Prostate gland (tissue), 2 donors: ENCODE data around the gene FNDC3B. TPM values are rescaled to one million over a fixed set of nuclear protein-coding genes. Genes with fewer than 3 reads are reported as not detected.

Experiments
- DNase-seq: peaks from one replicate; pipeline ENCODE4 v3.0.0-alpha.2; 2019; ENCODE audit warnings: low spot score
- H3K27ac ChIP-seq, 2 donors: fragments of 200-600 bp; sonication (generic); 2 replicates each; pipeline ENCODE4 v1.5.1; 2017 to 2019
- H3K27me3 ChIP-seq: fragments of 200-600 bp; sonication (generic); replicated peaks from 2 replicates; pipeline ENCODE4 v1.5.1; 2019; ENCODE audit not compliant: insufficient read depth
- H3K36me3 ChIP-seq, 2 donors: fragments of 200-600 bp; sonication (generic); 1 replicate in 1 of 2; 2 replicates in 1 of 2; pipeline versions ENCODE4 v1.5.1 to v1.8.1; 2017 to 2019
- H3K4me1 ChIP-seq: fragments of 200-600 bp; sonication (generic); replicated peaks from 2 replicates; pipeline ENCODE4 v1.5.1; 2019
- H3K4me3 ChIP-seq, 2 donors: fragments of 200-600 bp; sonication (generic); 2 replicates each; pipeline ENCODE4 v1.5.1; 2017 to 2019
- H3K9me3 ChIP-seq: fragments of 200-600 bp; sonication (generic); 2 replicates; pipeline ENCODE4 v1.5.1; 2017
- POLR2A ChIP-seq: fragments of 450-650 bp; IDR thresholded peaks from one replicate; pipeline ENCODE4 v1.6.1; 2016; ENCODE audit warnings: antibody characterized with exemption, mild to moderate bottlenecking
- POLR2AphosphoS5 ChIP-seq: sonication (generic); formaldehyde crosslinking; IDR thresholded peaks from one replicate; pipeline ENCODE4 v1.6.1; 2017; ENCODE audit warnings: antibody characterized with exemption
- WGBS: methylation state at CpG from one replicate; pipeline ENCODE4 v1.1.5; 2018; 5-methylcytosine and 5-hydroxymethylcytosine counted together
- intact Hi-C: fragments of 100-400 bp; cut with DNase I; formaldehyde crosslinking; loops from one replicate; pipeline ENCODE4 v1.14.2; 2022
- total RNA-seq, 2 donors: library from RNA; depleted of rRNA; stranded (reverse); fragments of >200 nt; gene quantifications; one replicate each; pipeline ENCODE4 v1.1.0, GENCODE V29; 2016
- TF ChIP-seq, protein P1 (sequence below), 4 experiments: fragments of 200-600 bp in 2 of 4; fragments of 450-650 bp in 2 of 4; sonication (generic) in 2 of 4; IDR thresholded peaks; 1 replicate in 3 of 4; 2 replicates in 1 of 4; pipeline ENCODE4 v1.5.1; 2016 to 2019; ENCODE audit warnings: antibody characterized with exemption in 4 of 4, mild to moderate bottlenecking in 2 of 4, moderate library complexity in 2 of 4

FNDC3B gene
- total RNA-seq, 2 donors from 2014 or later: 35.9 to 62.4 TPM

DNA sequence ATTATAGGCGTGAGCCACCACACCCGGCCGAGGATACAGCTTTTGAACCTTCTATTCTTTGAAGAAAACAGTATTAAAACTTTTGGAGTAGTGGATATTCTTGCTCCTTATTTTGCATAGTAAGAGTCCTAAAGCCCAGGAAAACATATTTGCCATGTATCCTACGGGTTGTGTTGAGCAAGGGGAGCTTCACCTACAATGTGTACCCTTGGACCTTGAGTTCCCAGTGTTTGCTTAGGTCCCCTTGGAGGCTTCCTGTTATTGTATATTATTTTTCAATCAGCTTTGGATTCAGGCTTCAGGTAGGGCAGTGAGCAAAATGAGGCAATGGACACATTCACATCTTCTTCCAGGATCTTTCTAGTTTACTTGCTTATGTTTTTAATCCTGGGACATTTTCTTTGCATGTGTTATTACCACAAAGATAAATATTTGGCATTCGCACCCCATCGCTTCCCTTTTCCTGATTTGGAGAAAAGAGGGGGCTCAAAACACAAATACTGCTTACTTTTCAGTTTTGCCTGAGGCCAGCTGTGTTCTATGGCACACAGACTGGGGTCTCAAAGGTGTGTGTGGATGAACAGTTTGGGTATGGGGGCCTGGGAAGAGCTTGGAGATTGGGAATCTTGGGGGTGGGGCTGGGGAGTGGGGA lies 88.7 kb downstream of the FNDC3B start:
- DNase-seq: no peak
- no peaks in the 10 kb centered on the region for H3K36me3 ChIP-seq
- intact Hi-C loops: loop anchor here (5.0 kb wide), 1 partner anchor 129 kb away; no protein-coding TSS in a partner anchor
- 95% methylated on average over 6 of the region's 6 CpGs for WGBS
- no peak overlapping the region for H3K27ac ChIP-seq
- H3K4me3 ChIP-seq: no peak overlapping the region
- no peaks in the 10 kb centered on the region for H3K9me3 ChIP-seq
- TF ChIP-seq POLR2A (no peak), POLR2AphosphoS5 (no peak)
- TF ChIP-seq, protein P1, sequence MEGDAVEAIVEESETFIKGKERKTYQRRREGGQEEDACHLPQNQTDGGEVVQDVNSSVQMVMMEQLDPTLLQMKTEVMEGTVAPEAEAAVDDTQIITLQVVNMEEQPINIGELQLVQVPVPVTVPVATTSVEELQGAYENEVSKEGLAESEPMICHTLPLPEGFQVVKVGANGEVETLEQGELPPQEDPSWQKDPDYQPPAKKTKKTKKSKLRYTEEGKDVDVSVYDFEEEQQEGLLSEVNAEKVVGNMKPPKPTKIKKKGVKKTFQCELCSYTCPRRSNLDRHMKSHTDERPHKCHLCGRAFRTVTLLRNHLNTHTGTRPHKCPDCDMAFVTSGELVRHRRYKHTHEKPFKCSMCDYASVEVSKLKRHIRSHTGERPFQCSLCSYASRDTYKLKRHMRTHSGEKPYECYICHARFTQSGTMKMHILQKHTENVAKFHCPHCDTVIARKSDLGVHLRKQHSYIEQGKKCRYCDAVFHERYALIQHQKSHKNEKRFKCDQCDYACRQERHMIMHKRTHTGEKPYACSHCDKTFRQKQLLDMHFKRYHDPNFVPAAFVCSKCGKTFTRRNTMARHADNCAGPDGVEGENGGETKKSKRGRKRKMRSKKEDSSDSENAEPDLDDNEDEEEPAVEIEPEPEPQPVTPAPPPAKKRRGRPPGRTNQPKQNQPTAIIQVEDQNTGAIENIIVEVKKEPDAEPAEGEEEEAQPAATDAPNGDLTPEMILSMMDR (IDR thresholded peaks at IDR 0.05): no peak
- no peaks in the 10 kb centered on the region for H3K27me3 ChIP-seq
- H3K4me1 ChIP-seq: peaks cover 19% of the 10 kb centered on the region

- Histone ChIP-seq H3K27ac (peak overlapping the region in 1 of 2 donors; percentile 64), H3K9me3 (no peaks in the 10 kb centered on the region), H3K36me3 (no peaks in the 10 kb centered on the region), H3K27me3 (no peaks in the 10 kb centered on the region), H3K4me1 (peaks cover 19% of the 10 kb centered on the region), H3K4me3 (no peak overlapping the region)
- no peak for DNase-seq
- WGBS: 90% methylated on average over 9 of the region's 9 CpGs
- TF ChIP-seq POLR2A (no peak), POLR2AphosphoS5 (no peak)
- TF ChIP-seq, protein P1 (IDR thresholded peaks at IDR 0.05): no peak
- intact Hi-C loops: loop anchor here (5.0 kb wide), 1 partner anchor 128 kb away; no protein-coding TSS in a partner anchor
Measured at GRCh38 chr3:172128858-172129257, 89.5 kb downstream of the FNDC3B start.

DNA sequence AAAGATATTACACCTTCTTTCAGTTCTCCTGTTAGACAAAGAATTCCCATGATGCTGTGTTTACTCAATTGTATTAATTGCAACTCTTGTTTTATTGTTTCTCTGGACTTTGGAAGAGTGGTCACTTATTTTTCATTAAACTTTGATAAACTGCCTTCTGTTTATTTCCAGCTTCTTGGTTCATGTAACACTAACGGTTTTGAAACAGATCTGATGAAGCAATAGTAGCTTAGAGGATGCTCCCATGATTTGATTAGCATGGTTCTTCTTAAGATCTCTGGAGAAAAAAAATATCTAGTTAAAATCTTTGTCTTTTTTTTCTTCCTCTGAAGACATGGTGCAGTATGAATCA lies 90.1 kb downstream of the FNDC3B start:
- no peaks in the 10 kb centered on the region for H3K9me3 ChIP-seq
- DNase-seq: no peak
- H3K4me1 ChIP-seq: peaks cover 18% of the 10 kb centered on the region
- intact Hi-C loops: loop anchor here (5.0 kb wide), 1 partner anchor 128 kb away; no protein-coding TSS in a partner anchor
- TF ChIP-seq, protein P1 (IDR thresholded peaks at IDR 0.05): no peak
- no peak for TF ChIP-seq POLR2AphosphoS5
- no peak for TF ChIP-seq POLR2A
- H3K36me3 ChIP-seq: no peaks in the 10 kb centered on the region
- peak overlapping the region in 1 of 2 donors; percentile 64 for H3K27ac ChIP-seq
- no peak overlapping the region for H3K4me3 ChIP-seq
- 36% methylated on average over 1 of the region's 1 CpG for WGBS
- no peaks in the 10 kb centered on the region for H3K27me3 ChIP-seq

GRCh38 chr3:172129850-172130716 lies 90.7 kb downstream of the FNDC3B start:
- Histone ChIP-seq H3K27me3 (no peaks in the 10 kb centered on the region), H3K9me3 (no peaks in the 10 kb centered on the region), H3K4me3 (no peak overlapping the region), H3K4me1 (peaks cover 12% of the 10 kb centered on the region), H3K27ac (peak overlapping the region; percentile 49 to 64), H3K36me3 (no peaks in the 10 kb centered on the region)
- peak; percentile 79 for DNase-seq
- intact Hi-C loops: loop anchor here (2.0 to 5.0 kb wide), 2 partner anchors 89 to 127 kb away; no protein-coding TSS in a partner anchor
- TF ChIP-seq POLR2A (no peak), POLR2AphosphoS5 (peak; percentile 57)
- 23% methylated on average over 16 of the region's 16 CpGs for WGBS

DNA sequence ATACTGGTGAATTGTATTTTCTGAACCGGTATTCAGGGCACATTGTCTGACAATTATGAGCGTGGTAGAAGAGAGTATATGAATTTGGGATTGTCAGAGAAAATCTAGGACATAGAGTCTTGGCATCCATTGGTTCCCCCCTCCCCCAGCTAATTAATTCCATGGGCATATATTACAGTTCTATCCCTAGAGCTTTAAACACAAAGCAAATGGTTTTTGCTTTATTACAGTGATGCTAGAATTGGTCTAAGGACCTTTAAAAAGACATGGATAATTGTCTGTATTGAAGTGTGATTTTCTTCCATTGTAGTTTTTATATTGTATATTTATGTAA lies 91.3 kb downstream of the FNDC3B start:
- peak overlapping the region; percentile 49 to 64 for H3K27ac ChIP-seq
- WGBS: 28% methylated on average over 2 of the region's 2 CpGs
- H3K27me3 ChIP-seq: no peaks in the 10 kb centered on the region
- H3K4me1 ChIP-seq: peaks cover 6% of the 10 kb centered on the region
- TF ChIP-seq POLR2A (no peak), POLR2AphosphoS5 (no peak)
- TF ChIP-seq, protein P1 (IDR thresholded peaks at IDR 0.05): no peak
- H3K9me3 ChIP-seq: no peaks in the 10 kb centered on the region
- DNase-seq: no peak
- intact Hi-C loops: loop anchor here (2.0 kb wide), 1 partner anchor 90 kb away; no protein-coding TSS in a partner anchor
- H3K4me3 ChIP-seq: no peak overlapping the region
- no peaks in the 10 kb centered on the region for H3K36me3 ChIP-seq
